K562 (cell line): ENCODE data around the gene HNRNPF. TPM values are rescaled to one million over a fixed set of nuclear protein-coding genes. Genes with fewer than 3 reads are reported as not detected.

ENCODE experiments used
- ATAC-seq: fragments of 200-7000 bp; cut with Tn5 transposase; 3 replicates; pipeline ENCODE4 v1.9.1; 2020; ENCODE audit warnings: moderate library complexity
- BruUV-seq: library from RNA; stranded (reverse); fragments of 400-500 nt; replicated peaks from 2 replicates; lab custom pipeline; 2021; lab: Mats Ljungman, UMichigan
- CTCF ChIA-PET: fragments of 300-600 bp; formaldehyde crosslinking; extraction: SDS; loops from one replicate; lab custom pipeline; 2021; ENCODE audit warnings: low intra/inter-chr PET ratio; lab: Yijun Ruan, JAX
- POLR2A ChIA-PET: fragments of 300-600, 350-650 bp; sonication (Branson Sonifier 250); formaldehyde crosslinking; extraction: SDS; loops from one replicate; lab custom pipeline; 2021; ENCODE audit warnings: antibody characterized with exemption, inconsistent platforms; lab: Yijun Ruan, JAX
- DNase-seq, 4 experiments: peaks; one replicate each; pipeline versions ENCODE4 v3.0.0 to v3.0.0-alpha.2; 2011 to 2018; ENCODE audit warnings: low spot score in 3 of 4, mixed read lengths in 3 of 4; ENCODE audit errors: extremely low read depth in 1 of 4
- FAIRE-seq: peaks from 2 replicates; lab custom pipeline; 2011; peaks lifted over from hg19 to GRCh38; lab: Jason Lieb, UNC
- H2AFZ ChIP-seq: 2 replicates; pipeline ENCODE4 v1.6.0; 2011; ENCODE audit warnings: low read depth, low read length, control low read depth, inconsistent platforms
- H3K27ac ChIP-seq: fragments of 200-600 bp; 3 replicates; pipeline ENCODE4 v1.8.0; 2011; ENCODE audit warnings: low read depth, mild to moderate bottlenecking, control low read depth, inconsistent platforms, low read length, moderate library complexity, mixed read lengths; ENCODE audit errors: extremely low read depth
- H3K27me3 ChIP-seq, 2 experiments: fragments of 300-600 bp in 1 of 2; 2 replicates in 1 of 2; 3 replicates in 1 of 2; pipeline versions ENCODE4 v1.6.0 to v1.8.0; 2011; ENCODE audit warnings: inconsistent platforms in 2 of 2, low read length in 2 of 2, mild to moderate bottlenecking in 1 of 2, mixed read lengths in 1 of 2, moderate library complexity in 1 of 2; ENCODE audit not compliant: control insufficient read depth in 2 of 2, insufficient read depth in 2 of 2
- H3K36me3 ChIP-seq: fragments of 300-600 bp; 3 replicates; pipeline ENCODE4 v1.8.0; 2011; ENCODE audit warnings: mild to moderate bottlenecking, low read length, inconsistent platforms; ENCODE audit not compliant: control insufficient read depth, insufficient read depth
- H3K4me1 ChIP-seq, 2 experiments: fragments of 200-600 bp in 1 of 2; replicated peaks in 1 of 2; 2 replicates in 1 of 2; 3 replicates in 1 of 2; pipeline versions ENCODE4 v1.5.1 to v1.8.0; 2011; ENCODE audit warnings: inconsistent platforms in 2 of 2, low read length in 2 of 2, mild to moderate bottlenecking in 1 of 2, mixed read lengths in 1 of 2, moderate library complexity in 1 of 2; ENCODE audit not compliant: control insufficient read depth in 2 of 2, insufficient read depth in 2 of 2
- H3K4me2 ChIP-seq: 2 replicates; pipeline ENCODE4 v1.6.1; 2011; ENCODE audit warnings: low read length, control low read depth, inconsistent platforms, mixed read lengths; ENCODE audit not compliant: insufficient read depth
- H3K4me3 ChIP-seq: fragments of 200-600 bp; sonication (generic), shearing (Covaris generic); 2 replicates; pipeline ENCODE4 v1.5.1; 2016; ENCODE audit warnings: control low read depth, inconsistent platforms
- H3K79me2 ChIP-seq: fragments of 200-600 bp; 3 replicates; pipeline ENCODE4 v1.8.0; 2011; ENCODE audit warnings: low read length, inconsistent platforms; ENCODE audit not compliant: control insufficient read depth, insufficient read depth
- H3K9ac ChIP-seq, 2 experiments: 2 replicates each; pipeline versions ENCODE4 v1.6.0 to v1.6.1; 2011; ENCODE audit warnings: low read depth in 2 of 2, low read length in 2 of 2, control low read depth in 1 of 2, inconsistent platforms in 1 of 2, mild to moderate bottlenecking in 1 of 2, mixed read lengths in 1 of 2; ENCODE audit not compliant: insufficient read depth in 1 of 2
- H3K9me1 ChIP-seq: one replicate; pipeline ENCODE4 v1.6.0; 2011; ENCODE audit warnings: inconsistent platforms, mild to moderate bottlenecking, low read length, moderate library complexity; ENCODE audit not compliant: control insufficient read depth, insufficient read depth
- H3K9me3 ChIP-seq: replicated peaks from 2 replicates; pipeline ENCODE4 v1.5.1; 2011; ENCODE audit warnings: low read depth, low read length, inconsistent platforms; ENCODE audit not compliant: control insufficient read depth, insufficient read depth
- H4K20me1 ChIP-seq: replicated peaks from 2 replicates; pipeline ENCODE4 v1.6.1; 2011; ENCODE audit warnings: low read length, inconsistent platforms, mixed read lengths; ENCODE audit not compliant: control insufficient read depth, insufficient read depth
- ARID2 ChIP-seq: fragments of 450-650 bp; IDR thresholded peaks from 2 replicates; pipeline ENCODE4 v1.6.1; 2017; ENCODE audit warnings: antibody characterized with exemption, mild to moderate bottlenecking
- ATF7 ChIP-seq: fragments of 450-650 bp; IDR thresholded peaks from 2 replicates; pipeline ENCODE4 v1.7.1; 2014; ENCODE audit warnings: mild to moderate bottlenecking, moderate library complexity
- DIDO1 ChIP-seq: fragments of 450-650 bp; IDR thresholded peaks from 2 replicates; pipeline ENCODE4 v1.6.1; 2016; ENCODE audit warnings: low read depth, missing biosample characterization, missing genetic modification characterization
- DMBX1 ChIP-seq: fragments of 250-450 bp; sonication (Bioruptor Pico); IDR thresholded peaks from 2 replicates; pipeline ENCODE4 v1.8.0; 2022; ENCODE audit warnings: inconsistent platforms, mild to moderate bottlenecking, moderate library complexity, borderline replicate concordance
- EZH2 ChIP-seq: IDR thresholded peaks from 2 replicates; pipeline ENCODE4 v1.6.1; 2012; ENCODE audit warnings: low read depth, mild to moderate bottlenecking, inconsistent platforms, low read length, borderline replicate concordance
- FOS ChIP-seq: IDR thresholded peaks from 3 replicates; pipeline ENCODE4 v1.6.1; 2011; ENCODE audit not compliant: insufficient read length; ENCODE audit errors: extremely low read depth
- HMGN3 ChIP-seq: IDR thresholded peaks from 2 replicates; pipeline ENCODE4 v1.6.1; 2011; ENCODE audit warnings: borderline replicate concordance, low read depth, mild to moderate bottlenecking, mixed read lengths, low read length; ENCODE audit not compliant: insufficient read length; ENCODE audit errors: extremely low read depth
- KHSRP ChIP-seq: fragments of 450-650 bp; IDR thresholded peaks from 2 replicates; pipeline ENCODE4 v1.6.1; 2017
- L3MBTL2 ChIP-seq: fragments of 450-650 bp; IDR thresholded peaks from 2 replicates; pipeline ENCODE4 v1.6.1; 2016; ENCODE audit warnings: mild to moderate bottlenecking, moderate library complexity
- MCM7 ChIP-seq, 2 experiments: fragments of 450-650 bp; IDR thresholded peaks; 2 replicates each; pipeline ENCODE4 v1.6.1; 2016 to 2018
- NFIC ChIP-seq: fragments of 450-650 bp; IDR thresholded peaks from 2 replicates; pipeline ENCODE4 v1.6.1; 2017; ENCODE audit warnings: mild to moderate bottlenecking, inconsistent platforms
- NR1H2 ChIP-seq: sonication (generic); formaldehyde crosslinking; IDR thresholded peaks from 2 replicates; pipeline ENCODE4 v1.4.0; 2020; ENCODE audit warnings: mild to moderate bottlenecking, missing genetic modification reagents
- PHTF2 ChIP-seq: fragments of 250-450 bp; sonication (Bioruptor Pico); IDR thresholded peaks from 2 replicates; pipeline ENCODE4 v1.5.0; 2021; ENCODE audit warnings: mild to moderate bottlenecking
- SMARCA4 ChIP-seq: fragments of 450-650 bp; IDR thresholded peaks from 2 replicates; pipeline ENCODE4 v1.6.1; 2016
- ZBED1 ChIP-seq: IDR thresholded peaks from 2 replicates; pipeline ENCODE4 v1.6.1; 2014
- ZFX ChIP-seq: sonication (generic); formaldehyde crosslinking; IDR thresholded peaks from 2 replicates; pipeline ENCODE4 v1.8.0; 2022; ENCODE audit warnings: mild to moderate bottlenecking, missing genetic modification reagents, moderate library complexity
- ZNF143 ChIP-seq: sonication (generic); formaldehyde crosslinking; IDR thresholded peaks from 2 replicates; pipeline ENCODE4 v1.9.0; 2022; ENCODE audit warnings: mild to moderate bottlenecking, missing genetic modification reagents
- ZNF830 ChIP-seq: fragments of 250-450 bp; sonication (Bioruptor Pico); IDR thresholded peaks from 2 replicates; pipeline ENCODE4 v1.5.0; 2021; ENCODE audit warnings: mild to moderate bottlenecking
- WGBS: fragments of 100-300 bp; shearing (Covaris generic); methylation state at CpG from one replicate; pipeline ENCODE4 v1.1.6; 2016; ENCODE audit warnings: low coverage, mixed read lengths; ENCODE audit not compliant: insufficient coverage; ENCODE audit errors: missing lambda C conversion rate; 5-methylcytosine and 5-hydroxymethylcytosine counted together
- in situ Hi-C: fragments of 300-500 bp; cut with MboI; formaldehyde crosslinking; loops from 4 replicates; pipeline ENCODE4 v1.15.0; 2018; ENCODE audit warnings: inconsistent platforms, mixed read lengths
- intact Hi-C: fragments of 100-400 bp; cut with micrococcal nuclease; formaldehyde crosslinking; loops from 2 replicates; pipeline ENCODE4 v1.14.2; 2022
- polyA plus RNA-seq, 8 experiments: library from polyadenylated mRNA; depleted of rRNA in 4 of 8; stranded (reverse) in 5 of 8; unstranded in 3 of 8; fragments of >200 nt; fragmentation: Nextera tagmentation in 2 of 8; fragmentation: Illumina TruSeq in 1 of 8; extraction: Ambion mirVana in 2 of 8; extraction: Trizol in 1 of 8; gene quantifications; 2 replicates each; pipeline versions ENCODE4 v1.2.1 to v1.2.3, GENCODE V29; 2011 to 2014; ENCODE audit warnings: inconsistent platforms in 1 of 8, missing spikeins in 1 of 8
- total RNA-seq, 7 experiments: library from RNA; depleted of rRNA in 6 of 7; stranded (reverse); fragments of >200 nt in 6 of 7; fragmentation: Illumina TruSeq in 2 of 7; extraction: Trizol in 2 of 7; gene quantifications; 2 replicates each; pipeline versions ENCODE4 v1.2.1 to v1.2.3, GENCODE V29; 2011 to 2021; ENCODE audit warnings: low replicate concordance in 1 of 7
- TF ChIP-seq, protein P1 (sequence below): fragments of 250-450 bp; sonication (Bioruptor Pico); IDR thresholded peaks from 2 replicates; pipeline ENCODE4 v1.8.0; 2021; ENCODE audit warnings: moderate library complexity, mild to moderate bottlenecking, inconsistent platforms
- TF ChIP-seq, protein P2 (sequence below): sonication (generic); formaldehyde crosslinking; IDR thresholded peaks from 2 replicates; pipeline ENCODE4 v1.8.0; 2022; ENCODE audit warnings: mild to moderate bottlenecking, missing genetic modification reagents
- TF ChIP-seq, protein P3 (sequence below): fragments of 450-650 bp; formaldehyde crosslinking; IDR thresholded peaks from 2 replicates; pipeline ENCODE4 v1.4.0; 2020; ENCODE audit warnings: mild to moderate bottlenecking, moderate library complexity

The HNRNPF gene
- total and polyA plus RNA-seq, 9 of the 15 experiments (the other 6 are each of a cell fraction or from before 2014, with no cell fraction given) = 192 to 489 (median 416) TPM

- H3K9ac ChIP-seq = peak overlapping the region; percentile 85 to 93
- H3K27me3 ChIP-seq = no peaks in the 10 kb centered on the region
- ChIA-PET POLR2A (interaction anchor here (0.7 to 5.4 kb wide), 12 partner anchors 10 to 93 kb away, joined by 3 to 73 read pairs (median 6); partner anchors contain the start of gene ZNF487), CTCF (no interaction called here)
- H3K4me2 ChIP-seq = peak overlapping the region; percentile 80
- peak overlapping the region; percentile 96 for H3K27ac ChIP-seq
- peak overlapping the region; percentile 23; the same call in 1 of the 2 replicates for H2AFZ ChIP-seq
- WGBS = 0% methylated on average over 21 of the region's 70 CpGs
- H3K4me3 ChIP-seq = peak overlapping the region; percentile 65
- ATAC-seq (peak; percentile 74), DNase-seq (peak in 2 of 4 experiments; percentile 91 to 95), FAIRE-seq (peak; percentile 32)
- H3K9me1 ChIP-seq = peaks cover 4% of the 10 kb centered on the region
- in situ Hi-C loops = loop anchor here (5.0 kb wide), 1 partner anchor 55 kb away; no protein-coding TSS in a partner anchor
- intact Hi-C loops = loop anchor here (1.0 to 5.0 kb wide), 3 partner anchors 21 to 50 kb away; partner anchors contain the start of gene ZNF487
- H3K9me3 ChIP-seq = no peaks in the 10 kb centered on the region
- peaks cover 46 to 58% of the 10 kb centered on the region in 2 experiments for H3K4me1 ChIP-seq
- no TSS peak for BruUV-seq
- peaks cover 72% of the 10 kb centered on the region for H4K20me1 ChIP-seq
- H3K79me2 ChIP-seq = peaks cover 98% of the 10 kb centered on the region
- H3K36me3 ChIP-seq = peaks cover 84% of the 10 kb centered on the region
- TF ChIP-seq HMGN3 (peak; percentile 94), ARID2 (no peak), DIDO1 (no peak), EZH2 (no peak), SMARCA4 (peak; percentile 49), ATF7 (peak; percentile 75), NR1H2 (CRISPR knock-in tag) (peak; percentile 86; the same call in 1 of the 2 replicates), ZFX (CRISPR knock-in tag) (peak; percentile 70), L3MBTL2 (peak; percentile 97), KHSRP (no peak), ZBED1 (no peak; the same call in 1 of the 2 replicates), PHTF2 (no peak), FOS (no peak), ZNF830 (CRISPR knock-in tag) (peak; percentile 81; the same call in 1 of the 2 replicates), ZNF143 (CRISPR knock-in tag) (no peak), DMBX1 (CRISPR knock-in tag) (peak; percentile 80; the same call in 1 of the 2 replicates), NFIC (peak; percentile 49), MCM7 (IDR thresholded peaks at IDR 0.05) (no peak)
- TF ChIP-seq, protein P1, sequence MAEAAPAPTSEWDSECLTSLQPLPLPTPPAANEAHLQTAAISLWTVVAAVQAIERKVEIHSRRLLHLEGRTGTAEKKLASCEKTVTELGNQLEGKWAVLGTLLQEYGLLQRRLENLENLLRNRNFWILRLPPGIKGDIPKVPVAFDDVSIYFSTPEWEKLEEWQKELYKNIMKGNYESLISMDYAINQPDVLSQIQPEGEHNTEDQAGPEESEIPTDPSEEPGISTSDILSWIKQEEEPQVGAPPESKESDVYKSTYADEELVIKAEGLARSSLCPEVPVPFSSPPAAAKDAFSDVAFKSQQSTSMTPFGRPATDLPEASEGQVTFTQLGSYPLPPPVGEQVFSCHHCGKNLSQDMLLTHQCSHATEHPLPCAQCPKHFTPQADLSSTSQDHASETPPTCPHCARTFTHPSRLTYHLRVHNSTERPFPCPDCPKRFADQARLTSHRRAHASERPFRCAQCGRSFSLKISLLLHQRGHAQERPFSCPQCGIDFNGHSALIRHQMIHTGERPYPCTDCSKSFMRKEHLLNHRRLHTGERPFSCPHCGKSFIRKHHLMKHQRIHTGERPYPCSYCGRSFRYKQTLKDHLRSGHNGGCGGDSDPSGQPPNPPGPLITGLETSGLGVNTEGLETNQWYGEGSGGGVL (CRISPR knock-in tag) = no peak
- TF ChIP-seq, protein P2, sequence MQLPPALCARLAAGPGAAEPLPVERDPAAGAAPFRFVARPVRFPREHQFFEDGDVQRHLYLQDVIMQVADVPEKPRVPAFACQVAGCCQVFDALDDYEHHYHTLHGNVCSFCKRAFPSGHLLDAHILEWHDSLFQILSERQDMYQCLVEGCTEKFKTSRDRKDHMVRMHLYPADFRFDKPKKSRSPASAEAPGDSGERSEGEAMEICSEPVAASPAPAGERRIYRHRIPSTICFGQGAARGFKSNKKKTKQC (CRISPR knock-in tag) = peak; percentile 99
- TF ChIP-seq, protein P3, sequence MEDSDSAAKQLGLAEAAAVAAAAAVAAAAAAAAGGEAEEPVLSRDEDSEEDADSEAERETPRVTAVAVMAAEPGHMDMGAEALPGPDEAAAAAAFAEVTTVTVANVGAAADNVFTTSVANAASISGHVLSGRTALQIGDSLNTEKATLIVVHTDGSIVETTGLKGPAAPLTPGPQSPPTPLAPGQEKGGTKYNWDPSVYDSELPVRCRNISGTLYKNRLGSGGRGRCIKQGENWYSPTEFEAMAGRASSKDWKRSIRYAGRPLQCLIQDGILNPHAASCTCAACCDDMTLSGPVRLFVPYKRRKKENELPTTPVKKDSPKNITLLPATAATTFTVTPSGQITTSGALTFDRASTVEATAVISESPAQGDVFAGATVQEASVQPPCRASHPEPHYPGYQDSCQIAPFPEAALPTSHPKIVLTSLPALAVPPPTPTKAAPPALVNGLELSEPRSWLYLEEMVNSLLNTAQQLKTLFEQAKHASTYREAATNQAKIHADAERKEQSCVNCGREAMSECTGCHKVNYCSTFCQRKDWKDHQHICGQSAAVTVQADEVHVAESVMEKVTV (CRISPR knock-in tag) = no peak
These were observed 11.9 kb downstream of the HNRNPF start for GRCh38 chr10:43396928-43397624.
